GM12878 (cell line): ENCODE data around the gene KRT34. TPM values are rescaled to one million over a fixed set of nuclear protein-coding genes. Genes with fewer than 3 reads are reported as not detected.

Source experiments
- ATAC-seq: fragments of 200-7000 bp; cut with Tn5 transposase; 3 replicates; pipeline ENCODE4 v1.9.1; 2020; ENCODE audit warnings: mild to moderate bottlenecking, moderate library complexity
- BruUV-seq: library from RNA; stranded (reverse); fragments of 400-500 nt; replicated peaks from 2 replicates; lab custom pipeline; 2021; lab: Mats Ljungman, UMichigan
- CTCF ChIA-PET: fragments of 300-600 bp; sonication (Branson Sonifier 250); formaldehyde crosslinking; extraction: SDS; loops from one replicate; lab custom pipeline; 2021; ENCODE audit warnings: inconsistent platforms; lab: Yijun Ruan, JAX
- POLR2A ChIA-PET: fragments of 350-600 bp; formaldehyde crosslinking; extraction: SDS; loops from one replicate; lab custom pipeline; 2021; ENCODE audit warnings: inconsistent platforms; lab: Charles Lee
- RAD21 ChIA-PET: fragments of 300-600 bp; sonication (Branson Sonifier 250); formaldehyde crosslinking; loops from one replicate; lab custom pipeline; 2023; ENCODE audit warnings: antibody characterized with exemption; ENCODE audit not compliant: unreplicated experiment; lab: Charles Lee
- SMC1A ChIA-PET: fragments of 300-600 bp; sonication (Branson Sonifier 250); formaldehyde crosslinking; loops from one replicate; lab custom pipeline; 2023; ENCODE audit not compliant: unreplicated experiment, uncharacterized antibody; lab: Charles Lee
- DNase-seq: peaks from one replicate; pipeline ENCODE4 v3.0.0-alpha.2; 2011; ENCODE audit warnings: low read depth, low spot score
- FAIRE-seq: peaks from 3 replicates; lab custom pipeline; 2011; peaks lifted over from hg19 to GRCh38; lab: Jason Lieb, UNC
- H2AFZ ChIP-seq: 2 replicates; pipeline ENCODE4 v1.6.0; 2011; ENCODE audit warnings: low read depth, low read length, control low read depth; ENCODE audit not compliant: control insufficient read depth
- H3K27ac ChIP-seq: 2 replicates; pipeline ENCODE4 v1.5.1; 2011; ENCODE audit warnings: control low read depth; ENCODE audit not compliant: control insufficient read depth, insufficient read depth
- H3K27me3 ChIP-seq, 2 experiments: replicated peaks in 1 of 2; 2 replicates each; pipeline versions ENCODE4 v1.6.0 to v1.6.1; 2011; ENCODE audit warnings: low read length in 1 of 2; ENCODE audit not compliant: control insufficient read depth in 2 of 2, insufficient read depth in 2 of 2
- H3K36me3 ChIP-seq, 2 experiments: 2 replicates each; pipeline ENCODE4 v1.5.1; 2011; ENCODE audit warnings: low read length in 1 of 2; ENCODE audit not compliant: control insufficient read depth in 2 of 2, insufficient read depth in 2 of 2
- H3K4me1 ChIP-seq: 2 replicates; pipeline ENCODE4 v1.6.1; 2011; ENCODE audit warnings: mild to moderate bottlenecking, low read length, moderate library complexity, mixed read lengths; ENCODE audit not compliant: control insufficient read depth, insufficient read depth
- H3K4me2 ChIP-seq: 2 replicates; pipeline ENCODE4 v1.6.0; 2011; ENCODE audit warnings: control low read depth; ENCODE audit not compliant: control insufficient read depth, insufficient read depth
- H3K4me3 ChIP-seq: fragments of 200-600 bp; sonication (generic); 2 replicates; pipeline ENCODE4 v1.5.1; 2016
- H3K79me2 ChIP-seq: 2 replicates; pipeline ENCODE4 v1.6.0; 2011; ENCODE audit warnings: low read length; ENCODE audit not compliant: control insufficient read depth, insufficient read depth
- H3K9ac ChIP-seq: 2 replicates; pipeline ENCODE4 v1.8.0; 2011; ENCODE audit warnings: low read length, control low read depth, mixed read lengths; ENCODE audit not compliant: control insufficient read depth, insufficient read depth
- H3K9me3 ChIP-seq: replicated peaks from 3 replicates; pipeline ENCODE4 v1.5.1; 2011; ENCODE audit warnings: mild to moderate bottlenecking, low read length; ENCODE audit not compliant: control insufficient read depth, insufficient read depth
- H4K20me1 ChIP-seq: 2 replicates; pipeline ENCODE4 v1.6.0; 2011; ENCODE audit not compliant: control insufficient read depth, insufficient read depth
- ATF2 ChIP-seq: IDR thresholded peaks from 2 replicates; pipeline ENCODE4 v1.6.1; 2012; ENCODE audit warnings: low read length, inconsistent platforms
- CBFB ChIP-seq: IDR thresholded peaks from 2 replicates; pipeline ENCODE4 v1.6.1; 2016; ENCODE audit warnings: antibody characterized with exemption, low read depth
- CBX3 ChIP-seq: fragments of 200-600 bp; sonication (generic); IDR thresholded peaks from 2 replicates; pipeline ENCODE4 v1.6.1; 2016; ENCODE audit warnings: low read depth, borderline replicate concordance
- ELK1 ChIP-seq: IDR thresholded peaks from 2 replicates; pipeline ENCODE4 v1.6.1; 2012; ENCODE audit warnings: low read depth, low read length, improper control_type of control experiment
- FOXK2 ChIP-seq: fragments of 450-650 bp; IDR thresholded peaks from 2 replicates; pipeline ENCODE4 v1.6.1; 2017; ENCODE audit warnings: mild to moderate bottlenecking, moderate library complexity
- FOXM1 ChIP-seq: IDR thresholded peaks from 2 replicates; pipeline ENCODE4 v1.6.1; 2012; ENCODE audit warnings: low read depth, mild to moderate bottlenecking, inconsistent platforms, low read length, moderate library complexity
- HCFC1 ChIP-seq: fragments of 150-350 bp; IDR thresholded peaks from 2 replicates; pipeline ENCODE4 v1.6.1; 2014; ENCODE audit warnings: low read length
- IKZF1 ChIP-seq: fragments of 450-650 bp; conservative IDR thresholded peaks from 2 replicates; pipeline ENCODE4 v1.6.1; 2017; ENCODE audit warnings: antibody characterized with exemption, mild to moderate bottlenecking
- MEF2A ChIP-seq: IDR thresholded peaks from 2 replicates; pipeline ENCODE4 v1.6.1; 2011; ENCODE audit warnings: low read depth, mild to moderate bottlenecking, low read length, moderate library complexity; ENCODE audit not compliant: insufficient read depth
- MTA3 ChIP-seq: IDR thresholded peaks from 2 replicates; pipeline ENCODE4 v1.6.1; 2012; ENCODE audit warnings: low read length, inconsistent platforms, borderline replicate concordance
- MXI1 ChIP-seq: fragments of 150-350 bp; IDR thresholded peaks from 2 replicates; pipeline ENCODE4 v1.6.1; 2011; ENCODE audit warnings: low read depth, mild to moderate bottlenecking, inconsistent platforms, low read length, improper control_type of control experiment
- NFXL1 ChIP-seq: fragments of 450-650 bp; IDR thresholded peaks from 2 replicates; pipeline ENCODE4 v1.6.1; 2017; ENCODE audit warnings: antibody characterized with exemption, mild to moderate bottlenecking, borderline replicate concordance
- NR2C1 ChIP-seq: fragments of 450-650 bp; IDR thresholded peaks from 2 replicates; pipeline ENCODE4 v1.6.1; 2017; ENCODE audit warnings: antibody characterized with exemption, mild to moderate bottlenecking, moderate library complexity
- POLR2AphosphoS2 ChIP-seq: IDR thresholded peaks from 2 replicates; pipeline ENCODE4 v1.6.1; 2011; ENCODE audit warnings: low read depth, mild to moderate bottlenecking, low read length, improper control_type of control experiment, moderate library complexity
- SPI1 ChIP-seq: IDR thresholded peaks from 2 replicates; pipeline ENCODE4 v1.6.1; 2011; ENCODE audit warnings: low read depth, mild to moderate bottlenecking, low read length, moderate library complexity, borderline replicate concordance; ENCODE audit not compliant: insufficient read depth
- TARDBP ChIP-seq: IDR thresholded peaks from 2 replicates; pipeline ENCODE4 v1.6.1; 2016; ENCODE audit warnings: borderline replicate concordance
- WRNIP1 ChIP-seq: IDR thresholded peaks from 2 replicates; pipeline ENCODE4 v1.6.1; 2011; ENCODE audit warnings: low read depth, low read length, improper control_type of control experiment, borderline replicate concordance
- ZNF274 ChIP-seq: IDR thresholded peaks from one replicate; pipeline ENCODE4 v1.8.0; 2011; ENCODE audit not compliant: insufficient read length, insufficient read depth
- whole genome bisulfite sequencing: methylation state at CpG from one replicate; pipeline ENCODE4 v1.1.6; 2016; ENCODE audit warnings: low lambda C conversion rate; ENCODE audit not compliant: insufficient replicate concordance, insufficient coverage; ENCODE audit errors: missing lambda C conversion rate; 5-methylcytosine and 5-hydroxymethylcytosine counted together
- in situ Hi-C: fragments of 300-500 bp; cut with MboI; formaldehyde crosslinking; loops from 9 replicates; pipeline ENCODE4 v1.14.3; 2018; ENCODE audit warnings: mixed read lengths
- intact Hi-C: fragments of 100-400 bp; cut with micrococcal nuclease; formaldehyde crosslinking; loops from one replicate; pipeline ENCODE4 v1.14.2; 2022; ENCODE audit not compliant: unreplicated experiment
- polyA plus RNA-seq, 11 experiments: library from polyadenylated mRNA; depleted of rRNA in 4 of 11; unstranded in 6 of 11; stranded (reverse) in 5 of 11; fragments of >200 nt; fragmentation: Nextera tagmentation in 4 of 11; fragmentation: Illumina TruSeq in 1 of 11; extraction: Ambion mirVana in 4 of 11; extraction: Trizol in 1 of 11; gene quantifications; 1 replicate in 1 of 11; 2 replicates in 10 of 11; pipeline versions ENCODE4 v1.2.1 to v1.2.3, GENCODE V29; 2011 to 2016; ENCODE audit warnings: inconsistent platforms in 2 of 11, missing spikeins in 2 of 11, low read depth in 1 of 11
- total RNA-seq, 4 experiments: library from RNA; depleted of rRNA in 3 of 4; stranded (reverse); fragments of >200 nt in 3 of 4; fragmentation: Illumina TruSeq in 1 of 4; extraction: Trizol in 1 of 4; gene quantifications; 2 replicates each; pipeline versions ENCODE4 v1.2.1 to v1.2.3, GENCODE V29; 2013 to 2021

Gene KRT34
- total and polyA plus RNA-seq, 10 of the 15 experiments (the other 5 are each of a cell fraction or from before 2014, with no cell fraction given): not detected

GRCh38 chr17:41394254-41394996 is 12.3 kb upstream of the KRT34 start:
- ATAC-seq (no peak), FAIRE-seq (no peak)
- Histone ChIP-seq H3K9me3 (no peaks in the 10 kb centered on the region), H3K4me3 (no peak overlapping the region), H3K9ac (no peak overlapping the region), H3K27ac (no peak overlapping the region), H3K27me3 (peaks cover 0 to 3% of the 10 kb centered on the region in 2 experiments; a peak in 2 of 4 replicates), H3K36me3 (no peaks in the 10 kb centered on the region), H3K4me2 (no peak overlapping the region)
- POLR2A ChIA-PET: no interaction called here
- in situ Hi-C loops: no loop called here
- SMC1A ChIA-PET: no interaction called here
- CTCF ChIA-PET: no interaction called here
- TF ChIP-seq TARDBP: no peak
- no peak for TF ChIP-seq IKZF1
- TF ChIP-seq FOXK2: no peak
- TF ChIP-seq CBFB: no peak
- no peak for TF ChIP-seq ELK1
- TF ChIP-seq MEF2A: no peak
- no peak for TF ChIP-seq ATF2
- TF ChIP-seq NR2C1: no peak
- TF ChIP-seq HCFC1: no peak
- TF ChIP-seq POLR2AphosphoS2: no peak
- TF ChIP-seq NFXL1: no peak
- TF ChIP-seq ZNF274: no peak
- no peak for TF ChIP-seq FOXM1
- TF ChIP-seq SPI1: no peak
- no peak for TF ChIP-seq MTA3
- no peak for TF ChIP-seq MXI1
- no peak for TF ChIP-seq WRNIP1
- no peak for TF ChIP-seq CBX3
- TF ChIP-seq, all 136 proteins: peak for 0
- RAD21 ChIA-PET: no interaction called here
- intact Hi-C loops: no loop called here
- H2AFZ ChIP-seq: no peak overlapping the region
- H3K4me1 ChIP-seq: no peaks in the 10 kb centered on the region
- H4K20me1 ChIP-seq: no peaks in the 10 kb centered on the region
- no TSS peak for BruUV-seq
- no peak for DNase-seq
- WGBS: 35% methylated on average over 10 of the region's 10 CpGs
- H3K79me2 ChIP-seq: no peaks in the 10 kb centered on the region
